Gastroesophageal sphincter (tissue), 3 donors: ENCODE data around the gene HDLBP.

Experiments
- POLR2A ChIP-seq, 2 donors: fragments of 450-650 bp; IDR thresholded peaks; one replicate each; pipeline ENCODE4 v1.6.1; 2017; ENCODE audit warnings: antibody characterized with exemption in 2 of 2, mild to moderate bottlenecking in 2 of 2, moderate library complexity in 1 of 2
- POLR2AphosphoS5 ChIP-seq: sonication (generic); formaldehyde crosslinking; IDR thresholded peaks from one replicate; pipeline ENCODE4 v1.6.1; 2017; ENCODE audit warnings: antibody characterized with exemption
- TF ChIP-seq, protein P1 (sequence below), 4 experiments: fragments of 200-600 bp in 2 of 4; fragments of 450-650 bp in 2 of 4; sonication (generic) in 1 of 4; IDR thresholded peaks; one replicate each; pipeline ENCODE4 v1.5.1; 2017 to 2019; ENCODE audit warnings: antibody characterized with exemption in 4 of 4, mild to moderate bottlenecking in 2 of 4, moderate library complexity in 2 of 4

DNA sequence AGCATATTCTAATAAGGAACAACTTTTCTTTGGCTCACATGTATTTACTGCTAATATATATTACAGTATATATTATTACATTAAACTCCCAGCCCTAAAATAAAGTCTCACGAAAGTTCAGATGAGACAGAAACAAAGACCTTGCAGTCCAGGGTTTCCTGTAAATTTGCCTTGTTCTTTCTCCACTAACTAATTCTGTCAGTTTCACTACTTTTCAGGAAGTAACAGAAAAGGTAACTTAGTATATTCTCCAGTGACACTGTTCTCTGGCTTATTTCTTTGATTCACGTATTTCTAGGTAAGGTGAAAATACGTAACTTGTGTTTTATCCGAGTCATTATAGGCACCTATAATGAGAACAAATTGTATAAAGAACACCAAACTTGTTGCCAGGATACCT is 35.2 kb downstream of the HDLBP start:
- TF ChIP-seq POLR2A (IDR thresholded peaks at IDR 0.05) (no peak), POLR2AphosphoS5 (no peak)
- TF ChIP-seq, protein P1, sequence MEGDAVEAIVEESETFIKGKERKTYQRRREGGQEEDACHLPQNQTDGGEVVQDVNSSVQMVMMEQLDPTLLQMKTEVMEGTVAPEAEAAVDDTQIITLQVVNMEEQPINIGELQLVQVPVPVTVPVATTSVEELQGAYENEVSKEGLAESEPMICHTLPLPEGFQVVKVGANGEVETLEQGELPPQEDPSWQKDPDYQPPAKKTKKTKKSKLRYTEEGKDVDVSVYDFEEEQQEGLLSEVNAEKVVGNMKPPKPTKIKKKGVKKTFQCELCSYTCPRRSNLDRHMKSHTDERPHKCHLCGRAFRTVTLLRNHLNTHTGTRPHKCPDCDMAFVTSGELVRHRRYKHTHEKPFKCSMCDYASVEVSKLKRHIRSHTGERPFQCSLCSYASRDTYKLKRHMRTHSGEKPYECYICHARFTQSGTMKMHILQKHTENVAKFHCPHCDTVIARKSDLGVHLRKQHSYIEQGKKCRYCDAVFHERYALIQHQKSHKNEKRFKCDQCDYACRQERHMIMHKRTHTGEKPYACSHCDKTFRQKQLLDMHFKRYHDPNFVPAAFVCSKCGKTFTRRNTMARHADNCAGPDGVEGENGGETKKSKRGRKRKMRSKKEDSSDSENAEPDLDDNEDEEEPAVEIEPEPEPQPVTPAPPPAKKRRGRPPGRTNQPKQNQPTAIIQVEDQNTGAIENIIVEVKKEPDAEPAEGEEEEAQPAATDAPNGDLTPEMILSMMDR (IDR thresholded peaks at IDR 0.05): no peak
